ENCODE data around the gene HSPA1L.

HSPA1L gene

GRCh38 chr6:31834367-31835250, 19.5 kb upstream of the HSPA1L start:
- Histone ChIP-seq H3K4me1 (ENCODE audit: insufficient read depth, low read length, severe bottlenecking) (peaks cover 69% of the 10 kb centered on the region), H3K4me3 (ENCODE audit: low read depth, low read length, poor library complexity, severe bottlenecking) (peak overlapping the region; percentile 96), H3K9ac (ENCODE audit: low read length) (peak overlapping the region; percentile 99), H3K4me2 (ENCODE audit: low read length) (peak overlapping the region; percentile 95), H3K9me3 (ENCODE audit: low read length) (no peaks in the 10 kb centered on the region), H3F3A (ENCODE audit: insufficient read depth, low read length) (peaks cover 18% of the 10 kb centered on the region), H3K27me3 (ENCODE audit: insufficient read depth, low read length) (no peaks in the 10 kb centered on the region), H3K36me3 (ENCODE audit: insufficient read depth, low read length) (peaks cover 49% of the 10 kb centered on the region), H3K27ac (ENCODE audit: low read depth, low read length, poor library complexity, severe bottlenecking) (peak overlapping the region; percentile 97), H4K20me1 (ENCODE audit: insufficient read depth, low read length) (no peaks in the 10 kb centered on the region), H3K79me2 (ENCODE audit: insufficient read depth, low read length) (peaks cover 53% of the 10 kb centered on the region), H2AFZ (ENCODE audit: low read length) (no peak overlapping the region), H3K9me2 (ENCODE audit: low read depth, low read length) (no peaks in the 10 kb centered on the region)
- no peak for TF ChIP-seq CTCF (IDR thresholded peaks at IDR 0.05; ENCODE audit: low read length)
- no peak for TF ChIP-seq EZH2 (IDR thresholded peaks at IDR 0.05; ENCODE audit: borderline replicate concordance, low read length)

GRCh38 chr6:31831350-31832215, 16.5 kb upstream of the HSPA1L start:
- Histone ChIP-seq H3K79me2 (ENCODE audit: insufficient read depth, low read length) (peaks cover 44% of the 10 kb centered on the region), H3F3A (ENCODE audit: insufficient read depth, low read length) (peaks cover 16% of the 10 kb centered on the region), H3K4me2 (ENCODE audit: low read length) (peak overlapping the region; percentile 88), H3K4me3 (ENCODE audit: low read depth, low read length, poor library complexity, severe bottlenecking) (peak overlapping the region; percentile 75), H3K4me1 (ENCODE audit: insufficient read depth, low read length, severe bottlenecking) (peaks cover 45% of the 10 kb centered on the region), H3K27ac (ENCODE audit: low read depth, low read length, poor library complexity, severe bottlenecking) (peak overlapping the region; percentile 97), H3K27me3 (ENCODE audit: insufficient read depth, low read length) (no peaks in the 10 kb centered on the region), H3K9me3 (ENCODE audit: low read length) (no peaks in the 10 kb centered on the region), H4K20me1 (ENCODE audit: insufficient read depth, low read length) (no peaks in the 10 kb centered on the region), H3K9ac (ENCODE audit: low read length) (peak overlapping the region; percentile 75), H2AFZ (ENCODE audit: low read length) (no peak overlapping the region), H3K9me2 (ENCODE audit: low read depth, low read length) (no peaks in the 10 kb centered on the region), H3K36me3 (ENCODE audit: insufficient read depth, low read length) (peaks cover 19% of the 10 kb centered on the region)
- no peak for TF ChIP-seq CTCF (IDR thresholded peaks at IDR 0.05; ENCODE audit: low read length)
- TF ChIP-seq EZH2 (IDR thresholded peaks at IDR 0.05; ENCODE audit: borderline replicate concordance, low read length): no peak

- peak overlapping the region; percentile 97 for H3K27ac ChIP-seq (ENCODE audit: low read depth, low read length, poor library complexity, severe bottlenecking)
These were observed 15.8 kb upstream of the HSPA1L start for GRCh38 chr6:31830886-31831335.

More at GRCh38 chr6:31830886-31831335, 15.8 kb upstream of the HSPA1L start:
- no peak overlapping the region for H2AFZ ChIP-seq (ENCODE audit: low read length)
- H3K27me3 ChIP-seq (ENCODE audit: insufficient read depth, low read length): no peaks in the 10 kb centered on the region
- peak overlapping the region; percentile 88 for H3K4me2 ChIP-seq (ENCODE audit: low read length)
- peaks cover 37% of the 10 kb centered on the region for H3K79me2 ChIP-seq (ENCODE audit: insufficient read depth, low read length)
- H3K4me1 ChIP-seq (ENCODE audit: insufficient read depth, low read length, severe bottlenecking): peaks cover 45% of the 10 kb centered on the region
- peaks cover 16% of the 10 kb centered on the region for H3F3A ChIP-seq (ENCODE audit: insufficient read depth, low read length)
- peaks cover 12% of the 10 kb centered on the region for H3K36me3 ChIP-seq (ENCODE audit: insufficient read depth, low read length)
- H3K4me3 ChIP-seq (ENCODE audit: low read depth, low read length, poor library complexity, severe bottlenecking): peak overlapping the region; percentile 75
- no peaks in the 10 kb centered on the region for H3K9me3 ChIP-seq (ENCODE audit: low read length)
- no peaks in the 10 kb centered on the region for H3K9me2 ChIP-seq (ENCODE audit: low read depth, low read length)
- H3K9ac ChIP-seq (ENCODE audit: low read length): peak overlapping the region; percentile 75
- no peaks in the 10 kb centered on the region for H4K20me1 ChIP-seq (ENCODE audit: insufficient read depth, low read length)
- TF ChIP-seq EZH2 (IDR thresholded peaks at IDR 0.05; ENCODE audit: borderline replicate concordance, low read length) (no peak), CTCF (IDR thresholded peaks at IDR 0.05; ENCODE audit: low read length) (no peak)
